CD4-positive, alpha-beta T cell treated with Interleukin-2 at 100 ng/mL for 4 hours (primary cell): ENCODE data around the gene ARHGEF18.
A peak's percentile ranks its signal among the peaks of the same experiment; 100 is the strongest.
"Not testable (repeated sequence)": the region's sequence is repeated elsewhere in the genome, so short reads cannot be mapped to it uniquely, and the experiment has no call there.

Experiments
- DNase-seq: peaks from one replicate; pipeline ENCODE4 v3.0.0-alpha.2; 2020; ENCODE audit warnings: low spot score

ARHGEF18 gene

DNA sequence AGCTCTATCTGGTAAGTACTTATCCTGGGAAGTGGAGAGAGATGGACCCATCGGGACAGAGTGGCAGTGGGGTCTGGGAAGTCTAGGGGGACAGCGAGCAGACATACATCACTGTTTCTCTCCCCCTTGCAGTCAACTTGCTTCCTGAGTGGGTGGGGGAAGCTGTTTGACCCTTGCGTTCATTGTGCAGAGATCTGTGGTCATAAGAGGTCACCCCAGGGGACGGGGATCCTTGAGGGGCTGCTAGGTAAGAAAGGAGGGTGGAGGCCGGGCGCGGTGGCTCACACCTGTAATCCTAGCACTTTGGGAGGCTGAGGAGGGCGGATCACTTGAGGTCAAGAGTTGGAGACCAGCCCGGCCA lies 474 bp downstream of the ARHGEF18 start:
- no peak for DNase-seq

DNA sequence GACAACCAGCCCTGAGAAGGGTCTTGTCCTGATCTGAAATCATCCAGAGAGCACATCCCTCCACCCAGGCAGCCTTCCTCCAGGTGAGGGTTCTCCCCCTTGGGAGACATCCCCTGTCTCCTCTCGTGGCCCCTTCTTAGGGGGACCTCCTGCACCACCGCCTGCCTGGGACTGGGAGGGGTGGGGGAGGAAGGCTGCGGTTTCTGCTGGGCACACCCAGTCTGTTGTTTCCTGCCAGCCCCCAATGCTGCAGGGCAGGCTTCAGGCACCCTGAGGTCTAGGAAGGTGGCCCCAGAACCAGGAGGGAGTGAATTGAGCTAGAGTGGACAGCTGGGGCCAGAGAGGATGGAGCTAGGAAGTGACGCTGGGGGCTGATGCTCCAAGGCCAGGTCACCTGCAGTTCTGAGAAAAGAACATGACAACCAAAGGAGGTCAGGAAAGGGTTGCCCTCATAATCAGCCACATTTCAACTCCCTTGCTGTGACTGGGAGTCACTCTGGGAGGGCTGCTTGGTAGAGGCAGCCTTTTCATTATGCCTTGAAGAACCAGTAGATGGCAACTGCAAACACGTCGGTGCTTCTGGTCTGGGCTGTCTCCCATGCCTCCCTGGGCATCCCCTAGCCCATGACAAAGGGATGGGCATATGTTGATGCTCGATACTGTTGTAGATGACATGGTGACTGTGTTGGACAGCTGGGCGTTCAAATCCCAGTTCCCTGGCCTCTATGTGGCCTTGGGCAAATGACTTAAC lies 1.4 kb downstream of the ARHGEF18 start:
- DNase-seq: peak; percentile 63

DNA sequence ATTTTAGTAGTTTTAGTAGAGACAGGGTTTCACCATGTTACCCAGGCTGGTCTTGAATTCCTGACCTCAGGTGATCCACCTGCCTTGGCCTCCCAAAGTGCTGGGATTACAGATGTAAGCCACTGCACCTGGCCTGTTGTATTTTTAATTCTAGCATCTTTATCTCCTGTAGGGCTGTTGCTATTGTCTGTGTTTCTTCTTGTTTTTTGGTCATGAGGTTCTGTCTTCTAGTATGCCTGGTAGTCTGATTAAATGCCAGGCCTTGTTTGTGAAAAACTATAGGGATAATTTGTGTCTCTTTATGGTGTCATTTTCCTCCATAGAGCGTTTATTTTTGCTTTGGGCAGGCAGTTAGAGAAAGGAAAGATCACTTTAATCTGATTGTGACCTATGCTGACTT lies 3.1 kb downstream of the ARHGEF18 start:
- DNase-seq: no peak

DNA sequence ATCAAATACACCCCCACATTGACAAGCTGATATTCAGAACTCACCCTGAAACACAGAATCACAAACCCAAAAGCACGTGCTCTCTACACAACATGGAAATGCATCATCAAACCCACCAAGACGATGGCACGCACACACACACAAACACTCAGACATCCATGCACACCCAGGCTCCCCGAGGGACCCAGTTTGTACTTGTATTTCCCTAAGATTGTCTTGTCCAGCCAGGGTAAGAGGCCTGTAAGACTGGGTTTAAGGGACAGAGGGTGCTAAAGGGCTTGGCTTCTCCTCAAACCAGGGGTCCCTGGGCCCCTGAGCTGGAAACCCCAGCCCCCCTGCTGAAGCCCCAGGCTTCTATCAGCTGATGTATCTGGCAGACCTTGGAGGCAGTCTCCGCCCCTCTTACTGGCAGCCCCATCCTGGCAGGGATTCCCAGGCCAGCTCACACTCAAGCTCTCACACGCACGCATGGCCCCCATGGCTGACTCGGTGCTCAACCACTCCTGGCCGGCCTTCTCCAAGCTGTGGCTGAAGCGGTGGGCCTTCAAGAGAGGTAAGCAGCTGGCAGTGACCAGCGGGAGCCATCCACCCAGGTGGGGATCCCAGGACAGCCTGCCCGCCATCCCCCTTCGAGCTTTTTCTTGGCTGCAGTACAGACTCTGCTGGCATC lies 6.5 kb downstream of the ARHGEF18 start:
- no peak for DNase-seq

DNA sequence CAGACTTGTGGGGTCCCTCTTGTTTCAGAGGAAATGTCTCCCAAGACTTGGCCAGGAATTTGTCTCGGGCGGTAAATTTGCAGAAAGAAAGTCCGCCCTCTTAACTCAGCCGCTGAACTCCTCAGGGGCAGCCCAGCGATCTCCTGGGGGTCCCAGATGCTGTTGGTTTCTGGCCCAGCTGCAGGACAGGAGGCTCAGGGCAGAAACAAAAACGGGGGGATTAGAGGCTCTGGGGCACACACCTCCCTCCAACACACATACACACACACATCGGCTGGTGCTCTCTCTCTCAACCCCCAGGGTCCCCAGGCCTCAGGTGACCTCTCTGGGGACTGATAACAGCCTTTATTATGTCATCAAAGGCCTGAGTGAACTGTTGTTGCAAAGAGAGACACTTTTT lies 7.1 kb downstream of the ARHGEF18 start:
- DNase-seq: no peak

DNA sequence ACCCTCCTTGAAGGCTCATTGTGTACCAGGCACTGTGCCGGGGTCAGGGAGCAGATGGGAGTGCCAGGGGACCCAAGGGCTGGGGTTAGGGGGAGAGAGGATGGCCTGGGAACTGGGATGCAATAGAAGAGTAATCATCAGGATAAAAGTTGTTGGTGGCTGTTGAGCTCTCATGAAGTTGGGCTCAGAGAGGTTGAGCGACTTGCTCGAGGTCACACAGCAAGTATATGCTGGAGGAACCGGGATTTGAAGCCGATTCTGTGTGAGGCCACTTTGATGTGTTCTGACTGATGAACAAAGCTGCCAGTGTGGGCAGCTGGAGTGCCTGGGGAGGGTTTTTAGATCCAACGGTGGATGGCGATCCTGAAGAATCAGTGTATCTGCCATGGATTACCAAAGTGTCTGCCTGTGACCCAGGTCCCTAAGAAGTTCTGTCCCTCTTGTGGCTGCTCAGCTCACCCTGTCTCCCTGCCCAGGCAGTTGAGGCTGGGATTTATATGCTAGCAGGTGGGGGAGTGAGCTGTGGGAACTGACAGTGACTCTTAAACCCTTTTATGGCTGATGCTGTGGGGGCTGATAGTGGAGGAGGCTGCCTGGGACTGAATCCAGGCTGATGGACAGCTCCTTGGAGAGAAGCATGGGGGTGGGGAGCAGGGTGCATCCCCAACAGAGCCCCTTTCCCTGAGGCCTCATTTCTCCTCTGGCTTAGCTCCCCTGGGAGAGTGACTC lies 8.3 kb downstream of the ARHGEF18 start:
- DNase-seq: no peak

DNA sequence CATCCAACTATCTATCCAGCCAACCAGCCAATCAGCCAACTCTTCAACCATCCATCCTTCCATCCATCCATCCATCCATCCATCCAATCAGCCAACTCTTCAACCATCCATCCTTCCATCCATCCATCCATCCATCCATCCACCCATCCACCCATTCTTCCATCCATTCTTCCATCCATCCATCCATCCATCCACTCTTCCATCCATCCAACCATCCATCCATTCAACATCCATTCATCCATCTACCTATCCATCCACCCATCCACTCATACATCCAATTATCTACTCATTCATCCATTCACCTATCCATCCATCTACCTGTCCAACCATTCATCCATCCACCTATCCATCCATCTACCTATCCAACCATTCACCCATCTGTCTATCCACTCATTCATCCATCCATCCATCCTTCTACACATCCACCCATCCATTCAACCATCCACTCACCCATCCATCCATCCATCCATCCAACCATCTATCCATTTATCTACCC lies 9.4 kb downstream of the ARHGEF18 start:
- DNase-seq: no peak

DNA sequence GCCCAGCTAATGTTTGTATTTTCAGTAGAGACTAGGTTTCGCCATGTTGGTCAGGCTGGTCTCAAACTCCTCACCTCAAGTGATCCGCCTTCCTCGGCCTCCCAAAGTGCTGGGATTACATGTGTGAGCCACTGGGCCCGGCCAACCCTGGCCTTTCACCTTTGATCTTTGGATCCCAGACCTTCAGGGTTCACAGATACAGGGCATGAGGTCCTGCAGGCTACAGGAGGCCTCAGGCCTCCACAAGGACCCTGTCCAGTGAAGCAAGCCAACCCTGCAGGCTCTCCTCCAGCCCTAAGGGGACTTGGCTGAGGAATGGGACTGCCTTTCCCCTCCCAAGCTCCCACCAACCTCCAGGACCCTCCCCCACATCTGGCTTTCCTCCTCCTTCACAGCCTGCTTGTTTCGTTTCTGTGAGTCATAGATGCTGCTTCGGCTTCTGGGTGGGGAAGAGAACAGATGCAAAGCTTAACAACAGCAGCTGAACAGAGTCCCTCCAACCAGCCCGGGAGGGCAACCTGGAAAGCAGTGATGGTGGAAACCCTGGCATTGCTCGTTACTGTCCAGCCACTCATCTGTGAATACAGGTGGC lies 11.8 kb downstream of the ARHGEF18 start:
- no peak for DNase-seq

DNA sequence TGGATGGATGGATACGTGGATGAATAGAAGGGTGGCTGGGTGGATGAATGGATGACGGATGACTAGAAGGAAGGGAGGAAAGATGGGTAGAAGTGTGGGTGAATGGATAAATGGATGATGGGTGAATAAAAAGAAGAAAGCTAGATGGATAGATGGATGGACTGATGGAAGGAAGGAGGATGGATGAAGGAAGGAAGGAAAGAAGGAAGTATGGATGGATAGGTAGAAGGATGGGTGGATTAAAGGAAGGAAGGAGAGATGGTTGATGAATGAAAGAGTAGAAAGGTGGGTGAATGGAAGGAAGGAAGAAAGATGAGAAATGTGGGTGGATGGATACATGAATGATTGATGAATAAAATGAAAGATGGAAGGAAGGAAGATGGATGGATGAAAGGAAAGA lies 14.5 kb downstream of the ARHGEF18 start:
- DNase-seq: no peak

DNA sequence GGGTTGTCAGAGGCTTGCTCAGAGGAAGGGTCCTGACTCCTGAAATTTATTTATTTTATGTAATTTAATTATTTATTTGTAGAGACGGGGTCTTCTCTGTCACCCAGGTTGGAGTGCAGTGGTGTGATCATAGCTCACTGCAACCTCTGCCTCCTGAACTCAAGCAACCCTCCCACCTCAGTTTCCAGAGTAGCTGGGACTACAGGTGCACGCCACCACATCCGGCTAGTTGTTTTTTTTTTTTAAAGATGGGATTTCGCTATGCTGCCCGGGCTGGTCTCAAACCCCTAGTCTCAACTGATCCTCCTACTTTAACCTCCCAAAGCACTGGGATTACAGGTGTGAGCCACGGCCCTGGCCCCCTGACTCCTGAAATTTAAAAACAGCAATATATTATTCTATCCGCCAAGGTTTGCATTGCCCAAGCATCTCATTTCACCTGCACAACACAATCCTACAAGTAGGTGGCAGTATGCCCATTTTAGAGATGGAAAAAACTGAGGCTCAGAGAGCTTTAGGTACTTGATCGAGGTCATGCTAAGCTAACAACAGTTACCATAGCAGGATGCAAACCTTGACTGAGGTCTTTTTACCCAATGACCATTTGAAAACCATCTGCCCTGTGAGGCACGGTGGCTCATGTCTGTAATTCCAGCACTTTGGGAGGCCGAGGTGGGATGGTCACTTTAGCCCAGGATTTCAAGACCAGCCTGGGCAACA lies 18.1 kb downstream of the ARHGEF18 start:
- peak; percentile 59 for DNase-seq

DNA sequence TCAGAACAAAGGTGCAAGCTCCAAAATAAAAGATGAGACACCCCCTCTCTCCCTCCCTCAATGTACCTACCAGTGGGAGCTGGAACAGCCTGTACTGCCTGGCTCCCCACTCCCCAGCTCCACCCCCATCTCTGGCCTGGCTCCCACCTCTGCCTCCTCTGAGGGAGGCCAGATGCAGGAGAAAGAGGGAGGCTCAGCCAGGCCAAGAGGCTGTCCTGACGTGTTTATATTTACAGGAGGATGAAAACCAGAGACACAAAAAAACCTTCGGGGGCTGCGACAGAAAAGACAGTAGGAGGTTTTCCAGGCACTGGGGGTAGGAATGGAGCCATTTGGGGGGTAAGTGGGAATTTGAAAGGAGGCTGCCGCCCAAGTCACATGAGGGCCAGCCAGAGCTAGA lies 19.7 kb downstream of the ARHGEF18 start:
- DNase-seq: no peak

DNA sequence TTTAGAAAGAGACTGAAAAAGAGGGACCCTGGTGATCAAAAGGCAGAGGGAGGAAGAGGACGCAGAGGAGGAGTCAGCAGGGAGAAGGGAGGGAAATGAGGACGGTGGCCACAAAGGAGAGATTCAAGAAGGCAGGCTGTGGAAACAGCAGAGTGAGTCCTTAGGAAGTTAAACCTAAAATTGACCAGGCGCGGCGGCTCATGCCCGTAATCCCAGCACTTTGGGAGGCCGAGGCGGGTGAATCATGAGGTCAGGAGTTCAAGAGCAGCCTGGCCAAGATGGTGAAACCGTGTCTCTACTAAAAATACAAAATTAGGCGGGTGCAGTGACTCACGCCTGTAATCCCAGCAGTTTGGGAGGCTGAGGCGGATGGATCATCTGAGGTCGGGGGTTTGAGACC lies 20.1 kb downstream of the ARHGEF18 start:
- not testable (repeated sequence) for DNase-seq

DNA sequence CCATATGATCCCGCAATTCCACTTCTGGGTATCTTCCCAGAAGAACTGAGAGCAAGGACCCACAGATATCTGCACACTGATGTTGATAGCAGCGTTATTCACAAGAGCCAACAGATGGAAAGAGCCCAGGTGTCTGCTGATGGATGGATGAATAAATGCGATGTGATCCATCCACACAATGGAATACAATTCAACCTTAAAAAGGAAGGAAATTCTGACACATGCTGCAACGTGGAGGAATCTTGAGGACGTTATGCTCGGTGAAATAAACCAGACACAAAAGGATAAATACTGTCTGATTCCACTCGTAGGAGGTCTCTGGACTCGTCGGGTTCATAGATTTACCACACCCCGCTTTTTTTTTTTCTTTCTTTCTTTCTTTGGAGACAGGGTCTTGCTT lies 21.8 kb downstream of the ARHGEF18 start:
- no peak for DNase-seq

DNA sequence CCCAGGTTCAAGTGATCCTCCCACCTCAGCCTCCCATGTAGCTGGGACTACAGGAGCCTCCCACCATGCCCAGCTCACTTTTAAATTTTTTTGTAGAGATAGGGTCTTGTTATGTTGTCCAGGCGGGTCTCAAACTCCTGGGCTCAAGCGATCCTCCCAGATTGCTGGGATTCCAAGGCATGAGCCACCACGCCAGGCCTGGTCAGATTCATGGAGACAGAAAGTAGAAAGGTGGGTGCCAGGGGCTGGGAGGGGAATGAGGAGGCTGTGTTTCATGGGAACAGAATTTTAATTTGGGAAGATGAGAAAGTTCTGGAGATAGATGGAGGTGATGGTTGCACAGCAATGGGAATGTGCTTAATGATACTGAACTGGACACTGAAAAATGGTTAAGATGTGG lies 22.3 kb downstream of the ARHGEF18 start:
- DNase-seq: no peak

DNA sequence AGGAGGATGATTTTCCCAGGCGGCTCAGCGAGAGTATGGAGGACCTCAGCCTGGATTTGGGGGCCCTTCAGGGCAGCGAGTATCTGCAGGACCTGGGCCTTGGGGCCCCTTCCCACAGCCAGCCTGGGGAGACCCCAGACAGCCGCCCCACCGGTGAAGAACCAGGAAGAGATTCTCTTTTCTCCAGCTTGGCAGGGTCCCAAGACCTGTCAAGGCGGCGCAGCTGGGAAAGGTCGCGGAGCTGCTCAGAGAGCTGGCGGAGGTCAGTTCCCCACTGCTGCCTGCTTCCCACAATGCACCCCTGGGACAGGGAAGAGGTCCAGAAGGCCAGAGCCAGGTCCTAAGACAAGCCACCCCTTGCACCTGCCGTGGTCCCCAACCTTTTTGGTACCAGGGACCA lies 24.1 kb downstream of the ARHGEF18 start:
- no peak for DNase-seq

DNA sequence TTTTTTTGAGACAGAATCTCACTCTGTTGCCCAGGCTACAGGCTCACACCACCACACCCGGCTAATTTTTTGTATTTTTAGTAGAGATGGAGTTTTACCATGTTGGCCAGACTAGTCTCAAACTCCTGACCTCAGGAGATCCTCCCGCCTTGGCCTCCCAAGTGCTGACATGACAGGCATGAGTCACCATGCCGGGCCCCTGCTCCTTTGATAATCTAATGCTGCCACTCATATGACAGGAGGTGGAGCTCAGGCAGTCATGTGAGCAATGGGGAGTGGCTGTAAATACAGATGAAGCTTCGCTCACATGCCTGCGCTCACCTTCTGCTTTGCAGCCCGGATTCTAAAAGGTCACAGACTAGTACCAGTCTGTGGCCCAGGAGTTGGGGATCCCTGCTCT lies 25.1 kb downstream of the ARHGEF18 start:
- no peak for DNase-seq

DNA sequence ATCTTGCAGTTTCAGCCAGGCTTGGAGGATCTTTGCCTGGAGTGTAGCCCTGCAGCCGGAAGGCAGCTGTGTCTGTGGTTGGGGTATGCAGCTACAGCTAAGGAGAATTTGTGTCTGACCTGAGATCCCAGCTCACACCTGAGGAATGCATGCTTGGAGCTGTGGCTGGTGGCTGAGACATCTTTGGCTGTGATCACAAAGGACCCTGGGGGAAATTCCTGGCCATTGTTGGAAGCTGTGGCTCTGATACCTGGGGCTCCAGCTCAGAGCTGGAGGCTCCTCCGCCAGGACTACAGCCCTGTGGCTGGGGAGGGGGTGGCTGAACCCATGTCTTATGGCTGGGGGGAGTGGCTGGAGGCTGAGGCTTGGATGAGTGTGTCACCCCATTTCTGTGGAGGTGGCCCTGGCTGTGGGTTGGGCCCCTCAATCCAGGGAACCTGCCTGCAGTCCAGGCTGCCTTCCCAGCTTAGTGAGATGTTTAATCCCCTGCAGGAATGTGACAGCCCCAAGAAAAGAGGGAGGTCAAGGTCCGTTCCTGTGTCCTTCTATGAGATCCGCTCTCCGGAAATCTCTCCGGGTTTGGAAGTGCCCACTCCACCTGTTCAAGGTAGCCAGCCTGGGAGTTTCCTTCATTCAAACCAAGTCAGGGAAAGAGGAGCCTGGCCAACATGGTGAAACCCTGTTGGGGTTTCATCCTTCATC lies 27.6 kb downstream of the ARHGEF18 start:
- no peak for DNase-seq

DNA sequence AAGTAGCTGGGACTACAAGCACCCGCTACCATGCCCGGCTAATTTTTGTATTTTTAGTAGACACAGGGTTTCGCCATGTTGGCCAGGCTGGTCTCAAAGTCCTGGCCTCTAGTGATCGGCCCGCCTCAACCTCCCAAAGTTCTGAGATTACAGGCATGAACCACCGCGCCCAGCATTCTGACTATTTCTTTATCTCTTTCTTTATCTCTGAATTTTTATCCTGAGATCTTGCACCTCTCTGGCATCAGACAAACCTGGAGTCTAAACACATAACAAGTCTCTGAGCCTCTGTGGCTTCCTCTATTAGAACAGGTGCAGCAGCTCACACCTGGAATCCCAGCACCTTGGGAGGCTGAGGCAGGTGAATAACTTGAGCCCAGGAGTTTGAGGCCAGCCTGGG lies 28.5 kb downstream of the ARHGEF18 start:
- no peak for DNase-seq

DNA sequence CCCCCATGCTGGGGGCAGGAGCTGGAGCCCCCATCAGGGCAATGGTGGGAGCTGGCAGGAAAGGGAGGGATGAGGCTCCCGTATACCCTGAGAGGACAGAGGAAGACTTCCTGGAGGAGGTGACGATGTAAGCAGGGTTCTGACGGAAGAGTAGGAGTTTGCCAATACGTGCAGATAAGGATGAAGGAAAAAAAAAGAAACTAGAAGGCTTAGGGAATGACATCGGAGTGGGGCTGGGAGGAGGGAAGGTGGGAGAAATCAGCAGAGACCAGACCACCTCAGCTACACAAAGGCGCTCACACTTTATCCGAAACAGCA lies 32.3 kb downstream of the ARHGEF18 start:
- no peak for DNase-seq

DNA sequence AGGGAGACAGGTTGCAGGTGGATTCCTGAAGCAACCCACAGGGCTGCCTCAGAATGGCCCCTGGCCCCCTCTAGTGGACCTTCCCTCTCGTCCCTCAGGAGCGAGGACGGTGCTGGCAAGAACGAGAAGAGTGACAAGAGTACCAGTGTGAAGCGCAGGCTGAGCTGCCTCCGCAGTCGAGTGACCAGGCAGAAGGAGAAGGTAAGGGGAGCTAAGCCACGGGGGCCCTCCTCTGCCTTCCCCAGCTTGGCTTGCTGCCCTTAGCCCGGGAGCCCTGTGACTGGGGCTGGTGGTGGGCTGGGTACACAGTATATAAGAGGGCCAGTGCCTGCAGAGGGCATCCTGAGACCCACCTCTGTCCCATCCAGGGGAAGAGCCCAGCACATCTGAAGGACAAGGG lies 34.0 kb downstream of the ARHGEF18 start:
- no peak for DNase-seq

DNA sequence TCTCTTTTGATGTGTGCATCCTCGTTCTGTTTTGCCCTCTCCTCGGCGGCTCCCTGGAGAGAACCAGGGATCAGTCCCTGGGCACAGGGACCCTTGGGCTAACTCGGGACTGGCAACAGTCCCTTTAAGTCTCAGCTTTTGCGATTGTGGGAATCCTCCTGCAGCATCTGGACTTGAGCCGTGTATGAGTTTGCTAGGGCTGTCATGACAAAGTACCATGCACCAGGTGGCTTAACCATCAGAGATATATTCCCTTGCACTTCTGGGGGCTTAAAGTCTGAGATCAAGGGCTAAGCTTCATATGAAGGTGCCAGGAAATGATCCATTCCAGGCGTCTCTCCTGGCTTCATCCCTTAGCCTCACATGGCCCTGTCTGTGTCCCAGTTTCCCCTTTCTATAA lies 34.5 kb downstream of the ARHGEF18 start:
- DNase-seq: no peak

DNA sequence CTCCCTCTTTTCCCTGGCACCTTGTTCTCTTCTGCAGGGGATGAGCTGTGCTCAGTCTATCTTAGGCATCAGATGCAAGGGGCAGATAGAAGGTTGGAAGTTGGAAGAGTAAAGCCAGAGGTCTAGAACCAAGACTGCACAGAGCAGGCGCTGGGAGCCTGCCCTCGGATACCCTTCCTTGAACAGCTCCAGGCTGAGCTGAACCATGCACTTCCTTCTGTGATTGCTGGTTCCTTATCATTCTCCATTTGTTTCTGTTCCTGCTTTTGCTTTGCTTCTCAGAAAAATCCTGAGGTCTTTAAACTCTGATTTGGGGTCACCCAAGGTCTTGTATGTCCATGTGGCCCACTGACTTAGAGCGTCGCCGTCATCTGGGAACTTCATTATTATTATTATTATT lies 36.3 kb downstream of the ARHGEF18 start:
- DNase-seq: no peak
